Activated CD4-positive, alpha-beta memory T cell treated with anti-CD3 and anti-CD28 coated beads, Interleukin-2, amount 10 ng/mL, durations not matched to agents 7 days and 5 days (primary cell): Measurements from ENCODE around the gene SUSD4. TPM values are rescaled to one million over a fixed set of nuclear protein-coding genes. Genes with fewer than 3 reads are reported as not detected.

Source experiments
- CTCF ChIA-PET: fragments of 350-600 bp; sonication (Branson Sonifier 250); formaldehyde crosslinking; loops from one replicate; lab custom pipeline; 2021; ENCODE audit warnings: antibody characterized with exemption, inconsistent platforms; lab: Charles Lee
- POLR2A ChIA-PET: fragments of 350-600 bp; sonication (Branson Sonifier 250); formaldehyde crosslinking; loops from one replicate; lab custom pipeline; 2021; ENCODE audit warnings: antibody characterized with exemption; lab: Charles Lee
- DNase-seq: peaks from one replicate; pipeline ENCODE4 v3.0.0-alpha.2; 2020
- H3K27ac Mint-ChIP-seq: one replicate; pipeline ENCODE4 v1.8.0; 2021; ENCODE audit warnings: mild to moderate bottlenecking, mixed read lengths
- H3K27me3 Mint-ChIP-seq: one replicate; pipeline ENCODE4 v1.8.0; 2021; ENCODE audit warnings: mixed read lengths
- H3K36me3 Mint-ChIP-seq: one replicate; pipeline ENCODE4 v1.8.0; 2021; ENCODE audit warnings: low read depth, mixed read lengths
- H3K4me1 Mint-ChIP-seq: one replicate; pipeline ENCODE4 v1.8.0; 2021; ENCODE audit warnings: mixed read lengths
- H3K4me3 Mint-ChIP-seq: one replicate; pipeline ENCODE4 v1.8.0; 2021; ENCODE audit warnings: mild to moderate bottlenecking, mixed read lengths
- H3K9me3 Mint-ChIP-seq: one replicate; pipeline ENCODE4 v1.8.0; 2021; ENCODE audit warnings: mixed read lengths
- total RNA-seq, 2 experiments: library from RNA; stranded (reverse); gene quantifications; one replicate each; pipeline ENCODE4 v1.2.3, GENCODE V29; 2021

Gene SUSD4
- total RNA-seq, 2 experiments from 2014 or later: 0.23 to 0.28 TPM

DNA sequence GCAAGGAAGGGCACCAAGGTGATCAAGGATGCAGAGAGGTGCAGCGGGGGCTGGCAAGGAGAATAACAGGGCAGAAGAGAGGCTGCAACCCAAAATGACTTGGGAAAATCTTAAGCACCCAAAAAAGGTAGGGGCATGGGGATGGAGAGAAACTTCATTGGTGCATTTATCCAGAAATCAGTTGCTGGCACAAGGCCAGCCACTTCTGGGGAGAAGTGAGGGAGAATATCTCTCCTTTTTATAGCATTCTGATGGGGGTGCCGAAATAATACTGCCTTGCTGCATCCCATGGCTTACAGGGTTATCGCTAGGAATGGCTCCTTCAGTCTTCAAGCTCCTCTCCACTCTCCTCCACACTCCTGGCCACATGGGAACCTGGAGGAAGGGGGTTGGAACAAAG is 47.9 kb downstream of the SUSD4 start:
- ChIA-PET CTCF (no interaction called here), POLR2A (no interaction called here)
- Mint-ChIP-seq H3K9me3 (peaks cover 5% of the 10 kb centered on the region), H3K4me1 (no peaks in the 10 kb centered on the region), H3K27ac (no peak overlapping the region), H3K27me3 (no peaks in the 10 kb centered on the region), H3K36me3 (no peaks in the 10 kb centered on the region), H3K4me3 (no peak overlapping the region)
- DNase-seq: no peak

DNA sequence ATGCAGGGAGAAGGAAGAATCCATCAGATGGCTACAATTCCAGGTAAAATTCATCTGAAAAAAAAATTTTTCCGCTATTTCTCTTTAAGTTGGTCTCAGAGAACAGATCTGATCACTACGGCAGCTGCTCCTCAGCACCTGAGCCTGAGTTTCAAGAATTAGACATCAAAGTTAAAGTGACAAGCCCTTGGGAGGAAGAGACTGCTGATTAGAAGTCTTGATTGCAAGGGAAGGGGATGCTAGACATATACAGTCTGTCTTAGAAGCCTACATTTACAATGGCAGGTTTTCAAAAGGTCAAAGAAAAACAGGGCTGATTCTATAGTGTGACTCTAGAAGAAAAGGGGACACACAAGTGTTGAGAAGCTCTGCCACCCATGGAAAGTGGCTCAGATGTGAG is 48.3 kb downstream of the SUSD4 start:
- ChIA-PET POLR2A (no interaction called here), CTCF (no interaction called here)
- Mint-ChIP-seq H3K4me1 (no peaks in the 10 kb centered on the region), H3K27me3 (no peaks in the 10 kb centered on the region), H3K9me3 (peaks cover 5% of the 10 kb centered on the region), H3K27ac (no peak overlapping the region), H3K36me3 (no peaks in the 10 kb centered on the region), H3K4me3 (no peak overlapping the region)
- DNase-seq: no peak

DNA sequence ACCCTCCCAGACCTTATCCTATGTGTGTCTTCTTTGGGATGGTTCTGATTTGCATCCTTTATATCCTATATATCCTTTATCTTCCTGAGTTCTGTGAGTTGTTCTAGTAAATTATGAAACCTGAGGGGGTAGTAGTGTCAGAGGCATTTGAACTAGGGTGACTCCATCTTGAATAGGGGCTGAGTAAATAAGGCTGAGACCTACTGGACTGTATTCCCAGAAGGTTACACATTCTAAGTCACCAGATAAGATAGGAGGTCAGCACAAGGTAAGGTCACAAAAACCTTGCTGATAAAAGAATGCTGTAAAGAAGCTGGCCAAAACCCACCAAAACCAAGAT is 50.6 kb downstream of the SUSD4 start:
- no peak for DNase-seq
- Mint-ChIP-seq H3K27me3 (no peaks in the 10 kb centered on the region), H3K9me3 (peaks cover 3% of the 10 kb centered on the region), H3K27ac (no peak overlapping the region), H3K4me3 (no peak overlapping the region), H3K36me3 (no peaks in the 10 kb centered on the region), H3K4me1 (no peaks in the 10 kb centered on the region)
- ChIA-PET POLR2A (no interaction called here), CTCF (no interaction called here)

DNA sequence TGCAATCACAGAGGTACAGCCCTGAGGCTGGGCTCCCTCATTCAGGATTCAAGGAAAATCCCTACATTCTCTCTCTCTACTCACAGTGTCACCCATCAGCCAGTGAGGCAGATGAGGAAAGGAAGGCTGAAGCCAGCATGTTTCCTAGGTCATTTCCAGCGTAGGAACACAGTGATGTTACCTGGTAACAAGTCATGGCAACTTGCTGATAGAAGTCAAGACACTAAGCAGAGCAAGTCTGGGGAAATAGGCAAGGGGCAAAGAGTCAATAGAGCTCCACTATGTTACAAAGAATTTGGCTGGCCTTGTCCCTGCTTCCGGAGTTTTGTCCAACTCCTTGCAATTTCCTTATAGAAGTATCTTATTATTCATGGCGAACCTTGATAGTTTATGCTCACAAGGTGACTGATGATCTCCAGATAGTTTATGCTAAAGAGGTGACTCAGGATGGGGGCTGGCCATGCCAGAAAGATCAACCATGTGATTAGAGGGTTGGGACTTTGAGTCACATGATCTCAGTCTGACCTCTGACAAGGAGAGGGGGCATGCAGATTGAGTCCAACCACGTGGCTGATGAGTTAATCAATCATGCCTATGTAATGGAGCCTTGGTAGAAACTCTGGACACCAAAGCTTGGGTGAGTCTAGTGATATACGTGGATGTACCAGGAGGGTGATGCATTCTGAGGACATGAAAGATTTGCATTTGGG is 51.1 kb downstream of the SUSD4 start:
- Mint-ChIP-seq H3K9me3 (peaks cover 3% of the 10 kb centered on the region), H3K36me3 (no peaks in the 10 kb centered on the region), H3K4me1 (no peaks in the 10 kb centered on the region), H3K27me3 (no peaks in the 10 kb centered on the region), H3K27ac (no peak overlapping the region), H3K4me3 (no peak overlapping the region)
- no peak for DNase-seq
- POLR2A ChIA-PET: no interaction called here
- CTCF ChIA-PET: no interaction called here

DNA sequence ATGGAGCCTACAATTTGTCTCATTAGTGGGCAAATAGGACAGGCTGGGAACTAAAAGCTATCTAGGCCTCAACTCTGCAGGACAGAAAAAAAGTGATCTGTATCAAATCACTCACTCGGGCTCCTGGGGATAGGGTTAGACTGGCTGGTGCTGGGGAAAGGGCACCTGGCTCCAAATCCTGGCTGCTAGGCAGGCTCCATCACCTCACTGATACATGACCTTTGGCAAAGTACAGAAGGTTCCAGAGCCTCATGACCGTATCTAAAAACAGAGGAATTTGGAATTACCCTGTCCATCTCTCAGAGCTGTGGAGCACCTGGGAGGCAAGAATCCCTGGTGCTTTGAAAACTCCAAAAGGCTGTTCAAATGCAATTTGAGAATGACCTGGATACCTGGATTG is 51.7 kb downstream of the SUSD4 start:
- Mint-ChIP-seq H3K27me3 (no peaks in the 10 kb centered on the region), H3K4me3 (no peak overlapping the region), H3K4me1 (no peaks in the 10 kb centered on the region), H3K36me3 (no peaks in the 10 kb centered on the region), H3K27ac (no peak overlapping the region), H3K9me3 (peaks cover 3% of the 10 kb centered on the region)
- ChIA-PET CTCF (no interaction called here), POLR2A (no interaction called here)
- DNase-seq: no peak

DNA sequence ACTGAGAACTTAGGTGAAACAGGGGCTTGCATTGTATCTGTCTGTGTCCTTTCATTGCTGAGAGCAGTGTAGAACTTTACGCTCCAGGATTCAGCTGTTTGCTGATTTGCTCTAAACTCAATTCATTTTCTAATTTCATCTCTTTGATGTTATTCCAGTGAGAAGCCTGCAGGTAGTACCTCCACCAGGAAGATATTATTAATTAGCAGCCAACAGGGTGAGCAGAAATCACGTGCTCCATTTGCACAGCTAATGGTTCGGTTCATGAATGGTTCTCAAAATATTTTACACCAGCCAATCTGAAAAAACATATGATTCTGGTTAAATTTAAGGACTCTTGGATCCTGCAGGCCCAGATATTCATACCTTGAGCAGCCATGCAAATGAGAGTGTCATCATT is 52.1 kb downstream of the SUSD4 start:
- no peak for DNase-seq
- ChIA-PET POLR2A (no interaction called here), CTCF (no interaction called here)
- no peaks in the 10 kb centered on the region for H3K4me1 Mint-ChIP-seq
- H3K27me3 Mint-ChIP-seq: no peaks in the 10 kb centered on the region
- no peak overlapping the region for H3K4me3 Mint-ChIP-seq
- no peaks in the 10 kb centered on the region for H3K36me3 Mint-ChIP-seq
- no peak overlapping the region for H3K27ac Mint-ChIP-seq
- peaks cover 3% of the 10 kb centered on the region for H3K9me3 Mint-ChIP-seq

DNA sequence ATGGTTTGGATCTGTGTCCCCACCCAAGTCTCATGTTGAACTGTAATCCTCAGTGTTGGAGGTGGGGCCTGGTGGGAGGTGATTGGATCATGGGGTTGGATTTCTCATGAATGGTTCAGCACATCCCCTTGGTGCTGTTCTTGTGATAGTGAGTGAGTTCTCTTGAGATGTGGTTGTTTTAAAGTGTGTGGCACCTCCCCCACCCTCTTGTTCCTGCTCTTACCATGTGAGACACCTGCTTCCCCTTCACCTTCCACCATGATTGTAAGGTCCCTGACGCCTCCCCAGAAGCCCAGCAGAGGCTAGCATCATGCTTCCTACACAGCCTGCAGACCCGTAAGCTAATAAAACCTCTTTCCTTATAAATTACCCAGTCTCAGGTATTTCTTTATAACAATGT is 55.8 kb downstream of the SUSD4 start:
- Mint-ChIP-seq H3K4me3 (no peak overlapping the region), H3K27me3 (no peaks in the 10 kb centered on the region), H3K9me3 (peaks cover 6% of the 10 kb centered on the region), H3K27ac (no peak overlapping the region), H3K4me1 (no peaks in the 10 kb centered on the region), H3K36me3 (no peaks in the 10 kb centered on the region)
- ChIA-PET POLR2A (no interaction called here), CTCF (interaction anchor here (0.7 kb wide), 1 partner anchor 213 kb away, joined by 3 read pairs; no protein-coding TSS in a partner anchor)
- DNase-seq: no peak

DNA sequence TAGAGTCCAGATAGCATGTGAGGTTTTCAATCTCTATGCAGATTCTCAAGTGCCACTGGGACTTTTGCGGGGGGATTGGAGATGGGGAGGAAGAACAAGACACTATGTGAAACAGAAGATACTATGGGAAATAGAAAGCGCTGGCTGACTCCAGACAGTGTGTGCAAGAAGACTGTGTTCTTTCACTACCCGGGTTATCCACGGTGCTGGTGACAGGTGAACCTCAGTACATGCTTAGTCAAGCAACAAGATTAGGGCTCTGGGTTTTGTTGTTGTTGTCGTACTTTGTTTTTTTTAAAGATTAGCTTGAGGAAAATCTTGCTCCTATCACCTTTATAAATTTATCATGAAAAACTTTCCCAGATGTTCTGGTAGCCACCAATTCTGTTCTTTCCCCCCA is 56.4 kb downstream of the SUSD4 start:
- Mint-ChIP-seq H3K36me3 (no peaks in the 10 kb centered on the region), H3K27me3 (no peaks in the 10 kb centered on the region), H3K9me3 (peaks cover 7% of the 10 kb centered on the region), H3K4me3 (no peak overlapping the region), H3K27ac (no peak overlapping the region), H3K4me1 (no peaks in the 10 kb centered on the region)
- DNase-seq: no peak
- POLR2A ChIA-PET: no interaction called here
- CTCF ChIA-PET: no interaction called here

DNA sequence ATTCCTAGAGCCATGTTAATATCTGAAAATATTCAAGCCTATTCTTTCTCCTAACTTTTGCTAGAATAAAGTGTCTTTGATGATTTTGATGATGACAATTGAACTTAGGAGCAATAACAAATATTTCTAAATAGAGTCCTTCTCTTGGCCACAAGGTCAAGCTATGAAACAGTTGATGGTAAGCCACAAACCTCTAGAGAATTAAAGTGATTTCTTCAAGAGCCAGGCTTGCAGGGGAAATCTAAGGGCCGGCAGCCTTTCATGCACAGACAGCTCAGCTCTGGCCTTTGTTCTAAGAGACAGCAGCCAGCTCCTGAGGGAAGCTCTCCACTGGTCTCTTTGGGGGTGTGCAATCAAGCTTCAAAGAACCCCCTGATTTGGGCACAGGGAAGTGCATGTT is 59.0 kb downstream of the SUSD4 start:
- H3K9me3 Mint-ChIP-seq: peaks cover 8% of the 10 kb centered on the region
- no peaks in the 10 kb centered on the region for H3K27me3 Mint-ChIP-seq
- H3K4me3 Mint-ChIP-seq: no peak overlapping the region
- H3K4me1 Mint-ChIP-seq: no peaks in the 10 kb centered on the region
- DNase-seq: no peak
- ChIA-PET POLR2A (no interaction called here), CTCF (no interaction called here)
- H3K27ac Mint-ChIP-seq: no peak overlapping the region
- no peaks in the 10 kb centered on the region for H3K36me3 Mint-ChIP-seq

DNA sequence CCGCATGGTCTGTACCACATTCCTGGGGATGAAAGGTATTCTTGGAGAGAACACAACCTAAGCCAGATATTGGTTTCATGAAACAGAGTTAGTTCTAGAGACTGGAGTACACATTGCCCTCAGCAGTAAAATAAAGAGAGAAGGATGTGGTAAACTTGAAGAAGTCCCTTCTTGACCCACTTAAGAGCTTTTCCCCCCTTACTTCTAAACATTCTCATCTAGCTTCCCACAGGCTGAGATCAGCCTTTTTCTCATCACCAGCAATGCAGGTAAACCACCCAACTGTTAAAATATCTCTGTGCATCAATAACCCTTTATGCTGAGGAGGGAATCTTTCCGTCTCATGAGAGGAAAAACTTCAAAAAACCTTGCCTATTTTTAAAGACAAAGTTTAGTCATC is 62.6 kb downstream of the SUSD4 start:
- Mint-ChIP-seq H3K36me3 (no peaks in the 10 kb centered on the region), H3K9me3 (peaks cover 8% of the 10 kb centered on the region), H3K27ac (no peak overlapping the region), H3K27me3 (no peaks in the 10 kb centered on the region), H3K4me3 (no peak overlapping the region), H3K4me1 (no peaks in the 10 kb centered on the region)
- ChIA-PET CTCF (no interaction called here), POLR2A (no interaction called here)
- DNase-seq: no peak

DNA sequence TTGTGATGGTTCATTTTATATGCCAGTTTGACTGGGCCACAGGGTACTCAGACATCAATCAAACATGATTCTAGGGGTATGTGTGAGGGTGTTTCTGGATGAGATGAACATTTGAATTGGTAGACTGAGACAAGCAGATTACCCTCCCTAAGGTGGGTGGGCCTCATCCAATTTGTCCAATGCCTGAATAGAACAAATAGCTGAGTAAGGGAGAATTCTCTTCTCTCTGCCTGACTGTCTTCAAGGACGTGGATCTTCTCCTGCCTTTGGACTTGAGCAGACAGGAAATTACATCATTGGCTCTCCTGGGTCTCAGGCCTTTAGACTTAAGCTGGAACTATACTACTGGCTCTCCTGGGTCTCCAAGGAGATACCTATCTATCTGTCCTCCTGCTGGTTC is 64.4 kb downstream of the SUSD4 start:
- no peak for DNase-seq
- no peaks in the 10 kb centered on the region for H3K4me1 Mint-ChIP-seq
- POLR2A ChIA-PET: no interaction called here
- H3K4me3 Mint-ChIP-seq: no peak overlapping the region
- H3K9me3 Mint-ChIP-seq: peaks cover 8% of the 10 kb centered on the region
- no peak overlapping the region for H3K27ac Mint-ChIP-seq
- CTCF ChIA-PET: no interaction called here
- H3K27me3 Mint-ChIP-seq: no peaks in the 10 kb centered on the region
- H3K36me3 Mint-ChIP-seq: no peaks in the 10 kb centered on the region

DNA sequence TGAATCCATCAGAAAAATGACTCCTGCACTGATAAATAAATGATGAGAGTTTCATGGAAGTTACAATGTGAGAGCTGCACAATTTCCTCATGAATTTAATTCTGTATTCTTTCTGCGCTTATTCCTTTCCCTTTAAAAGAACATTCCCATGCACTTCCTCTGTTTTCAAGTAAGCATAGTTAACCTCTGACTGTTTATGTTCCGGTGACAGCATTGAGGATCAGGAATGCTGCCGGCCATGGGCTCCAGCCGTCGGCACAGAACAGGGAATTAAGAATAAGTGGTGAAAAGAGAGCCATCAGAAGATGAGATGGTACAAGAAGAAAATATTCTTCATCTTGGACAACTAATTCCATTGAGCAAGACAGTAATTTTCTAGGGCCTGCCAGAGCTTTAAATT is 65.3 kb downstream of the SUSD4 start:
- ChIA-PET POLR2A (no interaction called here), CTCF (no interaction called here)
- H3K4me3 Mint-ChIP-seq: no peak overlapping the region
- no peaks in the 10 kb centered on the region for H3K36me3 Mint-ChIP-seq
- H3K4me1 Mint-ChIP-seq: no peaks in the 10 kb centered on the region
- DNase-seq: no peak
- H3K27ac Mint-ChIP-seq: no peak overlapping the region
- peaks cover 5% of the 10 kb centered on the region for H3K9me3 Mint-ChIP-seq
- no peaks in the 10 kb centered on the region for H3K27me3 Mint-ChIP-seq

DNA sequence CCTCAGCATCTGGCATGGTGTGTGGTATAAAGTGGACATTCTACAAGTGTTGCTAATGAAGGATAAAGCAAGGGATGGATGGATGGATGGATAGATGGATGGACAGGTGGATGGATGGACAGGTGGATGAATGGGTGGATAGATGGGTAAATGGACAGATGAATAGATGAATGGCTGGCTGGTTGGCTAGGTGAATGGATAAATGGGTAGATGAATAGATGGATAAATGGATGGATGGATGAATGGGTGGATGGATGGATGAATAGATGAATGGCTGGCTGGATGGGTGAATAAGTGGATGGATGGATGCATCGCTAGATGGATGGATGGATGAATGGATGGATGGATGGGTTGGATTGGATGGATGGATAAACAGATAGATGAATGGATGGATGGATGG is 66.2 kb downstream of the SUSD4 start:
- no peak for DNase-seq
- Mint-ChIP-seq H3K9me3 (peaks cover 2% of the 10 kb centered on the region), H3K36me3 (no peaks in the 10 kb centered on the region), H3K27ac (no peak overlapping the region), H3K27me3 (no peaks in the 10 kb centered on the region), H3K4me3 (no peak overlapping the region), H3K4me1 (no peaks in the 10 kb centered on the region)
- POLR2A ChIA-PET: no interaction called here
- CTCF ChIA-PET: no interaction called here

DNA sequence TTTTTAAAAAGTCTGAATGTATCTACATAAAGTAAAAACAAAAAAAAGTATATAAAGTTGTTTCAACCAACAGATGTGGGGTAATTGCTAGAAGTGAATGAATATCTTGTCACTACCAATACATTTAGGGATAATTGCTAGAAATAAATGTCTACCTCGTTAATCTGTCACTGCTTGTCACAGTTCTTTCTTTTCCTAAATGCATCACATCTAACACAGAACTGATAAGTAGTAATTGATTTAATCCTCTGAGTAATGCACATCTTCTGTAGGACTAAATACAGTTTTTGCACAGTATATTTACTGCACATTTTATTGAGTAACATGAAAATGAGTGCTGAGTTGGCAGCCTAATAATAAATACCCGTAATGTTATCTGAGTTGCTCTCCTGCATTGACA is 72.2 kb downstream of the SUSD4 start:
- no peak for DNase-seq
- ChIA-PET POLR2A (no interaction called here), CTCF (no interaction called here)
- H3K9me3 Mint-ChIP-seq: no peaks in the 10 kb centered on the region
- no peaks in the 10 kb centered on the region for H3K36me3 Mint-ChIP-seq
- no peak overlapping the region for H3K4me3 Mint-ChIP-seq
- no peaks in the 10 kb centered on the region for H3K4me1 Mint-ChIP-seq
- no peaks in the 10 kb centered on the region for H3K27me3 Mint-ChIP-seq
- H3K27ac Mint-ChIP-seq: no peak overlapping the region
